KOPT-K1 (cell line): ENCODE results near the gene PDXDC1.
"Not testable (repeated sequence)": the region's sequence is repeated elsewhere in the genome, so short reads cannot be mapped to it uniquely, and the experiment has no call there.

ENCODE experiments used
- H3K27ac ChIP-seq: fragments of 200-600 bp; sonication (generic); 2 replicates; pipeline ENCODE4 v1.5.1; 2016; ENCODE audit warnings: antibody characterized with exemption, mild to moderate bottlenecking, low read depth, low read length; ENCODE audit not compliant: poor library complexity, severe bottlenecking
- H3K36me3 ChIP-seq: fragments of 200-600 bp; sonication (generic); 2 replicates; pipeline ENCODE4 v1.5.1; 2017; ENCODE audit warnings: antibody characterized with exemption, mild to moderate bottlenecking, low read length, moderate library complexity; ENCODE audit not compliant: insufficient read depth
- H3K9me3 ChIP-seq: fragments of 200-600 bp; sonication (generic); 2 replicates; pipeline ENCODE4 v1.5.1; 2017; ENCODE audit warnings: antibody characterized with exemption, low read length, mild to moderate bottlenecking; ENCODE audit not compliant: insufficient read depth, poor library complexity, severe bottlenecking

The PDXDC1 gene

DNA sequence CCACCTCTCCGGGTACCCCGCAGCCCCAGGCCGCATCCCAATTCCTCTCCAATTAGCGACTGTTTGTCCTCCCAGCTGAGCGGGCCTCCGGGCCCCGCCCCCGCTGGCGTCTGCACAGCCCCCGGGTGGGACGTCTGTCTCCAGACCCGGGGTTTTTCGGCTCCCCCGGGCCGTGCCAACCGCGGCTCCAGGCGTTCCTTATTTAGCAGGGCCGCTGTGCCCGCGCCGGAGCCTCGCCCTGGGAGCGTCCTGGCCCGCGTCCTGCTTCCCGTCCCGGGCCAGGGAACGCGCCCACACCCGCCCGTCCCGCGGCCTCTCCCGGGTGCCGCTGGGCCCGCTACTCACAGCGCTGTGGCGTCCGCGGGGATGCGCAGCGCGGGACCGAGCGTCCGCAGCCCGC, 179.2 kb downstream of the PDXDC1 start:
- not testable (repeated sequence) for H3K9me3 ChIP-seq, H3K36me3 ChIP-seq, H3K27ac ChIP-seq

GRCh38 chr16:15154650-15155562, 180.1 kb downstream of the PDXDC1 start:
- not testable (repeated sequence) for H3K36me3 ChIP-seq, H3K9me3 ChIP-seq
- peak overlapping the region; percentile 28 for H3K27ac ChIP-seq

GRCh38 chr16:15157644-15158043, 182.8 kb downstream of the PDXDC1 start:
- H3K36me3 ChIP-seq, H3K27ac ChIP-seq, H3K9me3 ChIP-seq: not testable (repeated sequence)

DNA sequence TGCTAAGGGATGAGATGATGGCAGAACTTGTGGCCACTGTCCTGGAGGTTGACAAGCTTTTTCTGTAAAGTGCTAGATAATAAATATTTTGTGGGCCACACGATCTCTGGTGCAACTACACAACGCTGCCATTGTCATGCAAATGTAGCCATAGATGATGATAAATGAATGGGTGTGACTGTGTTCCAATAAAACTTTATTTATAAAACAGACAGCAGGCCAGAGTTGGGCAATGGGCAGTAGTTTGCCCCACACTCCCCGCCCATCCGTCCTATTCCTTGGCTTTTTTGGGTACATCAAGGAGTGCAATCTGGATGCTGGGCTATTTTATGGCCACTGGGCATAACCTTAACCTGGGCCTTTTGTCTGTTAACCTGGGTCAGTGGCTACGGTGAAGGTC, 184.8 kb downstream of the PDXDC1 start:
- H3K9me3 ChIP-seq, H3K27ac ChIP-seq, H3K36me3 ChIP-seq: not testable (repeated sequence)

DNA sequence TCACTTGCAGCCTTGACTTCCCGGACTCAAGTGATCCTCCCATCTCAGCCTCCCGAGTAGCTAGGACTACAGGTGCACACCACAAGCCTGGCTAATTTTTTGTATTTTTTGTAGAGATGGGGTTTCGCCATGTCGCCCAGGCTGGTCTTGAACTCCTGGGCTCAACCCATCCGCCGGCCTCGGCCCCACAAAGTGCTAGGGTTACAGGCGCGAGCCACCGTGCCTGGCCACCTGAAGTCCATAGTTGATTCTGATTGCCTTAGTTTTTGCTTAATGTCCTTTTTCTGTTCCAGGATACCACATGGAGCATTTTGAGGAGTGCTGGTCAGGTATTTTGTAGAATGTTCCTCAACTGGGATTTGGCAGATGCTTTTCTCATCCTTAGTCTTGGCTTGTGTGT, 185.7 kb downstream of the PDXDC1 start:
- H3K9me3 ChIP-seq, H3K27ac ChIP-seq, H3K36me3 ChIP-seq: not testable (repeated sequence)

DNA sequence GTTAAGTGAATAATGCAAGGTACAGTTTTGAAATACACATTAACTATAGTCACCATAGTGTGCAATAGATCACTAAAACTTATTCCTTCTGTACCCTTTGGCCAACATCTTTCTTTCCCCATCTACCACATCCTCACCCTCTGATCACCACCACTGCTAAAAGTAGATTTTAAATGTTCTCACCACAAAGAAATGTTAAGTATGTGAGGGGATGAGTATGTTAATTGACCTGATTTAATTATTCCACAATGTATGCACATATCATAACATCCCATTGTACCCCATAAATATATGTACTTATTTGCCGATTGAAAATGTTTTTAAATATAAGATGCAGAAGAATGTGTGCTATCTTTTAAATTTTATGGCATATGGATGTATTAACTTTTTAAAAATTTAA, 188.2 kb downstream of the PDXDC1 start:
- not testable (repeated sequence) for H3K27ac ChIP-seq, H3K9me3 ChIP-seq, H3K36me3 ChIP-seq

DNA sequence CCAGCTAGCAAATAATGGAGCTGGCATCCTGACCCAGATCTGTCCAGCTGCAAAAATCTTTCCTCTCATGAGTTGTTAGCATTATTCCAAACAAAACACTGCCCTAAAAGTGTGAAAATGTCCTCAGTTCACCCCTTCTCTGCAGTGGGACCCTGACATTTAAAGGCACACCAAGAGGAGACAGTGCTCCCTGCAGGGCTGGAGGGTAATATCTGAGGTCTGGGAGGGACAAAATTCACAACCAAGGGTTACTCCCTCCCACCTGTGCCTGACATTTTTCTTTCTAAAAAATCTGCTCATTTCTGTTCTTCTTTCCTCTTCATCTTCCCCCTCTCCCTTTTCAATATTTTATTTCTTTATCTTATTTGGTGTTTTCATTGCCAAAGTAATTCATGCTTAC, 191.4 kb downstream of the PDXDC1 start:
- H3K9me3 ChIP-seq, H3K27ac ChIP-seq, H3K36me3 ChIP-seq: not testable (repeated sequence)

- H3K36me3 ChIP-seq, H3K9me3 ChIP-seq, H3K27ac ChIP-seq: not testable (repeated sequence)
Observed at GRCh38 chr16:15168303-15168702, 193.5 kb downstream of the PDXDC1 start.

DNA sequence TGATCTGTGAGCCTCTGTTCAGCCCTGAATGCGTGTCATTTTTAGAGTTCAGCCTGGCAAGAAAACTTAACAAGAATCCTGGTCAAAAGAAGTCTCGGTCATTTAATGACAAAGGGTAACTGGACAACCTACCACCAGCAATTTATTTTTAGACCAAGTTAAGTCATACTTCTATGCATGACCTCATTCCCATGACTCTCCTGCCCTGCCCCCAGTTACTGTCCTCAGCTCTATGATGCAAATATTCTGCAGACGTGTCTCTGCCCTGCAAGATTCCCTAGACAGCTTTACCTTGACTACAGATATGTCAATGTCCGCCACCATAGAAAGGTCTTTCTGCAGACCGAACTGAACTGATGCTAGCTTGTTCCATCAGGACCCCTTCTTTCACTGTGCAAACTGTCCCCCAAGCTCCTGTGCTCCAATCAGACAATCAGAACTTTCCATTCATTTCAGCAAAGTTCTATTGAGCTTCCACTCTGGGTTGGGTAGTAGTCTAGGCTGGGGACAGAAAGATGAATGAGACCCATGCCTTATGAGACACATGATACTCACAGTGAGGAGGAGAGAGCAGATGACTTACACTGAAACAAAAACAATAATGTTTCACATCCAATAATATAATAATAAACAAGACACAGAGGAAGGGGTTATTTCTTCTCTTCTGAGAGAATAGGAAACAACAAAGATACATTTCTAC, 194.3 kb downstream of the PDXDC1 start:
- H3K27ac ChIP-seq, H3K36me3 ChIP-seq, H3K9me3 ChIP-seq: not testable (repeated sequence)

DNA sequence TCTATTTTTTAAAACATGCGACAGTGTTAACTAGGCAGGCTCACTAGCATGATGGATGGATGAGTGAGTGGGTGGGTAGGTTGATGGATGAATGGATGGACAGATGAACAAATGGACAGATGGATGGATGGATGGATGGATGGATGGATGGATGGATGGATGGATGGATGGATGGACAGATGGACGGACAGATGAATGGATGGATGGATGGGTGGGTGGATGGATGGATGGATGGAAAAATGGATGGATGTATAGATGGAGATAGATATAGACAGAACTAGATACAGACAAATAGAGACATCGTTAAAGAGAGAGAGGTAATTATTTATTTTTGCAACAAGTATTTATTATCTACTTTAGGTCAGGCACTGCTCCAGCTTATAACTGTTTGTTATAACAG, 205.1 kb downstream of the PDXDC1 start:
- H3K27ac ChIP-seq, H3K9me3 ChIP-seq, H3K36me3 ChIP-seq: not testable (repeated sequence)

- not testable (repeated sequence) for H3K27ac ChIP-seq, H3K9me3 ChIP-seq, H3K36me3 ChIP-seq
Observed at GRCh38 chr16:15180946-15181345, 206.1 kb downstream of the PDXDC1 start.

DNA sequence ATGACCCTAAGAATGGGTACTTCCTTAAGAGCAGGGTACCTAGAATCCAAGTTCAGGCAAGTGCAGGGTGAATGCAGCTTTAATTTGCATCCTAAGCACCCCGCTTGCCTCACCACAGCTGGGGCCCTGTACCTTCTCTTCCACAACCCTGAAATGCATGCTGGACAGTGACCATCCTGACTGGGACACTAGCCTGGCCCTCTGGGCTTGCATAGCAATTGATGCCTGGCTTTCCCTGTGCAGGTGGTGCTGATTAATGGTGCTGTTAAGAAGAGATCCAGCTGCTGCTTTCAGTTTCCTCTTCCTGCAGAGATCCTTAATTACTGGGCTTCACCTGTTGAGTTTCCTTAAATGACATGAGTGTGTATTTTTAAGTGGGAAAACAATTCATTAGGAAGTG, 209.2 kb downstream of the PDXDC1 start:
- H3K9me3 ChIP-seq, H3K27ac ChIP-seq, H3K36me3 ChIP-seq: not testable (repeated sequence)
